ENCODE measurements around the gene ECE2. TPM values are rescaled to one million over a fixed set of nuclear protein-coding genes. Genes with fewer than 3 reads are reported as not detected.
A peak's percentile ranks its signal among the peaks of the same experiment; 100 is the strongest.

The ECE2 gene
- total RNA-seq, 2 experiments from 2014 or later, result not detected

GRCh38 chr3:184333700-184334099, 57.9 kb downstream of the ECE2 start:
- Mint-ChIP-seq H3K9me3 (no peaks in the 10 kb centered on the region), H3K27me3 (no peaks in the 10 kb centered on the region), H3K27ac (peak overlapping the region; percentile 97), H3K4me1 (ENCODE audit: low read depth) (peaks cover 29% of the 10 kb centered on the region), H3K4me3 (peak overlapping the region; percentile 83), H3K36me3 (ENCODE audit: low read depth) (peaks cover 66% of the 10 kb centered on the region)
- peak overlapping the region; percentile 14 to 88 for H3K27ac ChIP-seq (ENCODE audit: low read depth in 1 of 2, low read length in 2 of 2)
- CTCF ChIA-PET, result no interaction called here
- no peaks in the 10 kb centered on the region for H3K9me3 ChIP-seq (ENCODE audit: control insufficient read depth in 1 of 2, insufficient read depth in 1 of 2, low read length in 2 of 2)
- peaks cover 34% of the 10 kb centered on the region for H3K4me1 ChIP-seq (ENCODE audit: insufficient read depth, low read length)
- TF ChIP-seq CTCF (IDR thresholded peaks at IDR 0.05), result no peak
- POLR2A ChIA-PET, result no interaction called here
- intact Hi-C loops (cut with DNase I, micrococcal nuclease), result loop anchor here in 1 of 2 experiments (1.0 kb wide), 1 partner anchor 16 kb away; no protein-coding TSS in a partner anchor
- H3K27me3 ChIP-seq (ENCODE audit: control insufficient read depth in 1 of 2, insufficient read depth in 2 of 2, low read length in 2 of 2), result no peaks in the 10 kb centered on the region
- no peak for ATAC-seq (ENCODE audit: poor library complexity)
- peaks cover 60% of the 10 kb centered on the region for H3K36me3 ChIP-seq (ENCODE audit: insufficient read depth, low read length)
- no peak overlapping the region for H3K4me3 ChIP-seq (ENCODE audit: low read length)
- no peak for DNase-seq

GRCh38 chr3:184334470-184335158, 58.8 kb downstream of the ECE2 start:
- peak overlapping the region; percentile 88 to 95 for H3K27ac ChIP-seq (ENCODE audit: low read depth in 1 of 2, low read length in 2 of 2)
- peak overlapping the region; percentile 83 for H3K4me3 Mint-ChIP-seq

GRCh38 chr3:184335291-184335660, 59.5 kb downstream of the ECE2 start:
- POLR2A ChIA-PET, result no interaction called here
- no peaks in the 10 kb centered on the region for H3K27me3 Mint-ChIP-seq

More at GRCh38 chr3:184334470-184335158, 58.8 kb downstream of the ECE2 start:
- H3K27me3 Mint-ChIP-seq, result no peaks in the 10 kb centered on the region
- Histone ChIP-seq H3K4me1 (ENCODE audit: insufficient read depth, low read length) (peaks cover 38% of the 10 kb centered on the region), H3K9me3 (ENCODE audit: control insufficient read depth in 1 of 2, insufficient read depth in 1 of 2, low read length in 2 of 2) (no peaks in the 10 kb centered on the region), H3K4me3 (ENCODE audit: low read length) (no peak overlapping the region), H3K36me3 (ENCODE audit: insufficient read depth, low read length) (peaks cover 53% of the 10 kb centered on the region), H3K27me3 (ENCODE audit: control insufficient read depth in 1 of 2, insufficient read depth in 2 of 2, low read length in 2 of 2) (no peaks in the 10 kb centered on the region)
- H3K4me1 Mint-ChIP-seq (ENCODE audit: low read depth), result peaks cover 34% of the 10 kb centered on the region
- ChIA-PET CTCF (no interaction called here), POLR2A (no interaction called here)
- TF ChIP-seq CTCF (IDR thresholded peaks at IDR 0.05), result no peak
- intact Hi-C loops (cut with DNase I, micrococcal nuclease), result loop anchor here in 1 of 2 experiments (1.0 kb wide), 1 partner anchor 20 kb away; the partner anchor contains the start of gene EIF4G1
- peak overlapping the region; percentile 97 for H3K27ac Mint-ChIP-seq
- peaks cover 57% of the 10 kb centered on the region for H3K36me3 Mint-ChIP-seq (ENCODE audit: low read depth)
- no peaks in the 10 kb centered on the region for H3K9me3 Mint-ChIP-seq
- DNase-seq (peak in 8 of 14 experiments; percentile 24 to 71 (median 44)), ATAC-seq (ENCODE audit: poor library complexity) (peak; percentile 43)

More at GRCh38 chr3:184335291-184335660, 59.5 kb downstream of the ECE2 start:
- no peaks in the 10 kb centered on the region for H3K9me3 ChIP-seq (ENCODE audit: control insufficient read depth in 1 of 2, insufficient read depth in 1 of 2, low read length in 2 of 2)
- DNase-seq, result no peak
- H3K4me3 ChIP-seq (ENCODE audit: low read length), result peak overlapping the region; percentile 64
- intact Hi-C loops (cut with DNase I, micrococcal nuclease), result loop anchor here in 1 of 2 experiments (1.0 kb wide), 1 partner anchor 21 kb away; the partner anchor contains the start of gene EIF4G1
- Mint-ChIP-seq H3K27ac (peak overlapping the region; percentile 97), H3K9me3 (no peaks in the 10 kb centered on the region), H3K4me3 (peak overlapping the region; percentile 85), H3K36me3 (ENCODE audit: low read depth) (peaks cover 50% of the 10 kb centered on the region), H3K4me1 (ENCODE audit: low read depth) (peaks cover 34% of the 10 kb centered on the region)
- no peaks in the 10 kb centered on the region for H3K27me3 ChIP-seq (ENCODE audit: control insufficient read depth in 1 of 2, insufficient read depth in 2 of 2, low read length in 2 of 2)
- CTCF ChIA-PET, result no interaction called here
- no peak for ATAC-seq (ENCODE audit: poor library complexity)
- H3K36me3 ChIP-seq (ENCODE audit: insufficient read depth, low read length), result peaks cover 48% of the 10 kb centered on the region
- H3K27ac ChIP-seq (ENCODE audit: low read depth in 1 of 2, low read length in 2 of 2), result peak overlapping the region; percentile 88 to 95
- peaks cover 38% of the 10 kb centered on the region for H3K4me1 ChIP-seq (ENCODE audit: insufficient read depth, low read length)
- TF ChIP-seq CTCF (IDR thresholded peaks at IDR 0.05), result no peak
